Urinary bladder (tissue), 4 donors: ENCODE data around the gene PCGF1. TPM values are rescaled to one million over a fixed set of nuclear protein-coding genes. Genes with fewer than 3 reads are reported as not detected.

Experiments used
- DNase-seq: peaks from one replicate; pipeline ENCODE4 v3.0.0-alpha.2; 2015; ENCODE audit errors: extremely low spot score
- H3K27ac ChIP-seq: one replicate; pipeline ENCODE4 v1.5.1; 2013; ENCODE audit warnings: low read depth, mild to moderate bottlenecking, moderate library complexity
- H3K36me3 ChIP-seq: one replicate; pipeline ENCODE4 v1.6.1; 2013; ENCODE audit warnings: mild to moderate bottlenecking, moderate library complexity; ENCODE audit not compliant: insufficient read depth
- H3K4me1 ChIP-seq: one replicate; pipeline ENCODE4 v1.6.1; 2013; ENCODE audit warnings: mild to moderate bottlenecking, moderate library complexity; ENCODE audit not compliant: insufficient read depth
- H3K4me3 ChIP-seq: one replicate; pipeline ENCODE4 v1.5.1; 2013; ENCODE audit warnings: low read depth, low read length
- WGBS: extraction: QIAGEN DNeasy Blood & Tissue Kit; methylation state at CpG from one replicate; pipeline ENCODE4 v1.1.7; 2013; 5-methylcytosine and 5-hydroxymethylcytosine counted together
- polyA plus RNA-seq: library from polyadenylated mRNA; stranded (reverse); fragments of 200-250 nt; gene quantifications from one replicate; pipeline ENCODE4 v1.2.3, GENCODE V29; 2013
- total RNA-seq: library from RNA; depleted of rRNA; stranded (reverse); fragments of >200 nt; gene quantifications from one replicate; pipeline ENCODE4 v1.2.3, GENCODE V29; 2014
- donor health status: healthy with polysubstance abuse.
- donor health status: healthy.

Gene PCGF1
- total and polyA plus RNA-seq, 2 donors, result 19.2 to 21.7 TPM

- Histone ChIP-seq H3K36me3 (no peaks in the 10 kb centered on the region), H3K4me3 (peak overlapping the region; percentile 41), H3K4me1 (no peaks in the 10 kb centered on the region), H3K27ac (no peak overlapping the region)
- WGBS, result 9% methylated on average over 85 of the region's 85 CpGs
- DNase-seq, result no peak
Observed at GRCh38 chr2:74548900-74549826, 41.7 kb upstream of the PCGF1 start.

- Histone ChIP-seq H3K4me1 (no peaks in the 10 kb centered on the region), H3K4me3 (peak overlapping the region; percentile 41), H3K36me3 (no peaks in the 10 kb centered on the region), H3K27ac (no peak overlapping the region)
- no peak for DNase-seq
- WGBS, result 10% methylated on average over 26 of the region's 26 CpGs
Observed at GRCh38 chr2:74548285-74548899, 40.9 kb upstream of the PCGF1 start.

- Histone ChIP-seq H3K36me3 (no peaks in the 10 kb centered on the region), H3K27ac (no peak overlapping the region), H3K4me1 (no peaks in the 10 kb centered on the region), H3K4me3 (no peak overlapping the region)
- no peak for DNase-seq
- WGBS, result 86% methylated on average over 3 of the region's 3 CpGs
Observed at GRCh38 chr2:74546004-74546403, 38.5 kb upstream of the PCGF1 start.

- H3K4me1 ChIP-seq, result no peaks in the 10 kb centered on the region
- WGBS, result 91% methylated on average over 3 of the region's 3 CpGs
- no peaks in the 10 kb centered on the region for H3K36me3 ChIP-seq
- H3K27ac ChIP-seq, result no peak overlapping the region
- DNase-seq, result no peak
- no peak overlapping the region for H3K4me3 ChIP-seq
Observed at GRCh38 chr2:74544634-74545033, 37.1 kb upstream of the PCGF1 start.

GRCh38 chr2:74542978-74543377 is 35.5 kb upstream of the PCGF1 start:
- WGBS, result 76% methylated on average over 1 of the region's 1 CpG
- no peaks in the 10 kb centered on the region for H3K36me3 ChIP-seq
- no peak overlapping the region for H3K4me3 ChIP-seq
- no peaks in the 10 kb centered on the region for H3K4me1 ChIP-seq
- DNase-seq, result no peak
- no peak overlapping the region for H3K27ac ChIP-seq

GRCh38 chr2:74540291-74540690 is 32.8 kb upstream of the PCGF1 start:
- Histone ChIP-seq H3K4me1 (no peaks in the 10 kb centered on the region), H3K27ac (no peak overlapping the region), H3K36me3 (no peaks in the 10 kb centered on the region), H3K4me3 (no peak overlapping the region)
- WGBS, result 60% methylated on average over 5 of the region's 5 CpGs
- DNase-seq, result no peak

GRCh38 chr2:74538881-74539339 is 31.4 kb upstream of the PCGF1 start:
- no peak overlapping the region for H3K4me3 ChIP-seq
- H3K4me1 ChIP-seq, result no peaks in the 10 kb centered on the region
- H3K36me3 ChIP-seq, result no peaks in the 10 kb centered on the region
- no peak overlapping the region for H3K27ac ChIP-seq
- no peak for DNase-seq
- WGBS, result 77% methylated on average over 7 of the region's 7 CpGs

GRCh38 chr2:74537140-74537539 is 29.6 kb upstream of the PCGF1 start:
- WGBS, result 62% methylated on average over 4 of the region's 4 CpGs
- no peak for DNase-seq
- Histone ChIP-seq H3K36me3 (no peaks in the 10 kb centered on the region), H3K27ac (no peak overlapping the region), H3K4me1 (no peaks in the 10 kb centered on the region), H3K4me3 (no peak overlapping the region)

GRCh38 chr2:74536166-74536950 is 28.9 kb upstream of the PCGF1 start:
- H3K4me3 ChIP-seq, result no peak overlapping the region
- DNase-seq, result no peak
- no peaks in the 10 kb centered on the region for H3K36me3 ChIP-seq
- WGBS, result 88% methylated on average over 23 of the region's 23 CpGs
- H3K27ac ChIP-seq, result no peak overlapping the region
- H3K4me1 ChIP-seq, result no peaks in the 10 kb centered on the region

- Histone ChIP-seq H3K4me1 (no peaks in the 10 kb centered on the region), H3K4me3 (no peak overlapping the region), H3K36me3 (no peaks in the 10 kb centered on the region), H3K27ac (no peak overlapping the region)
- no peak for DNase-seq
- WGBS, result 91% methylated on average over 10 of the region's 10 CpGs
Observed at GRCh38 chr2:74535440-74535965, 28.0 kb upstream of the PCGF1 start.

GRCh38 chr2:74534411-74534810 is 26.9 kb upstream of the PCGF1 start:
- no peak for DNase-seq
- no peaks in the 10 kb centered on the region for H3K36me3 ChIP-seq
- no peak overlapping the region for H3K4me3 ChIP-seq
- WGBS, result 77% methylated on average over 12 of the region's 12 CpGs
- no peak overlapping the region for H3K27ac ChIP-seq
- no peaks in the 10 kb centered on the region for H3K4me1 ChIP-seq

- DNase-seq, result no peak
- no peaks in the 10 kb centered on the region for H3K36me3 ChIP-seq
- H3K27ac ChIP-seq, result no peak overlapping the region
- H3K4me3 ChIP-seq, result no peak overlapping the region
- H3K4me1 ChIP-seq, result no peaks in the 10 kb centered on the region
- WGBS, result 77% methylated on average over 4 of the region's 4 CpGs
Observed at GRCh38 chr2:74533464-74533863, 26.0 kb upstream of the PCGF1 start.

GRCh38 chr2:74532222-74532621 is 24.7 kb upstream of the PCGF1 start:
- DNase-seq, result no peak
- Histone ChIP-seq H3K36me3 (no peaks in the 10 kb centered on the region), H3K4me3 (no peak overlapping the region), H3K4me1 (no peaks in the 10 kb centered on the region), H3K27ac (no peak overlapping the region)
